Neuron (in vitro differentiated cells): ENCODE data around the gene CERS6.

Experiments used
- H2AFZ ChIP-seq: one replicate; pipeline ENCODE4 v1.6.1; 2013; ENCODE audit warnings: low read depth, mild to moderate bottlenecking, inconsistent platforms, low read length, moderate library complexity
- H3K27me3 ChIP-seq: one replicate; pipeline ENCODE4 v1.6.1; 2013; ENCODE audit warnings: low read length; ENCODE audit not compliant: insufficient read depth
- H3K36me3 ChIP-seq: one replicate; pipeline ENCODE4 v1.6.1; 2013; ENCODE audit warnings: low read length; ENCODE audit not compliant: insufficient read depth
- H3K4me1 ChIP-seq: one replicate; pipeline ENCODE4 v1.6.1; 2013; ENCODE audit warnings: low read length; ENCODE audit not compliant: insufficient read depth
- H3K4me3 ChIP-seq: 2 replicates; pipeline ENCODE4 v1.5.1; 2013; ENCODE audit warnings: mild to moderate bottlenecking, low read length, moderate library complexity
- H3K9me3 ChIP-seq: one replicate; pipeline ENCODE4 v1.6.1; 2013; ENCODE audit warnings: low read length

Gene CERS6

GRCh38 chr2:168793596-168793995, 337.5 kb downstream of the CERS6 start:
- Histone ChIP-seq H3K4me3 (no peak overlapping the region), H3K27me3 (no peaks in the 10 kb centered on the region), H3K4me1 (no peaks in the 10 kb centered on the region), H3K9me3 (no peaks in the 10 kb centered on the region), H3K36me3 (no peaks in the 10 kb centered on the region), H2AFZ (no peak overlapping the region)

- no peaks in the 10 kb centered on the region for H3K36me3 ChIP-seq
Observed at GRCh38 chr2:168794968-168795367, 338.9 kb downstream of the CERS6 start.

GRCh38 chr2:168796090-168796577, 340.1 kb downstream of the CERS6 start:
- no peaks in the 10 kb centered on the region for H3K9me3 ChIP-seq
- H3K27me3 ChIP-seq = no peaks in the 10 kb centered on the region
- H3K4me1 ChIP-seq = no peaks in the 10 kb centered on the region
- H2AFZ ChIP-seq = no peak overlapping the region
- no peaks in the 10 kb centered on the region for H3K36me3 ChIP-seq
- no peak overlapping the region for H3K4me3 ChIP-seq

More at GRCh38 chr2:168794968-168795367, 338.9 kb downstream of the CERS6 start:
- Histone ChIP-seq H3K27me3 (no peaks in the 10 kb centered on the region), H3K4me3 (no peak overlapping the region), H3K4me1 (no peaks in the 10 kb centered on the region), H2AFZ (no peak overlapping the region), H3K9me3 (no peaks in the 10 kb centered on the region)

- Histone ChIP-seq H3K4me3 (no peak overlapping the region), H3K36me3 (no peaks in the 10 kb centered on the region)
Observed at GRCh38 chr2:168796583-168797285, 340.7 kb downstream of the CERS6 start.

GRCh38 chr2:168797286-168797655, 341.2 kb downstream of the CERS6 start:
- Histone ChIP-seq H2AFZ (no peak overlapping the region), H3K27me3 (no peaks in the 10 kb centered on the region)

More at GRCh38 chr2:168796583-168797285, 340.7 kb downstream of the CERS6 start:
- Histone ChIP-seq H3K9me3 (no peaks in the 10 kb centered on the region), H3K27me3 (no peaks in the 10 kb centered on the region), H3K4me1 (no peaks in the 10 kb centered on the region), H2AFZ (no peak overlapping the region)

GRCh38 chr2:168798076-168798887, 342.2 kb downstream of the CERS6 start:
- no peak overlapping the region for H3K4me3 ChIP-seq
- H3K9me3 ChIP-seq = no peaks in the 10 kb centered on the region
- H3K27me3 ChIP-seq = no peaks in the 10 kb centered on the region
- H3K36me3 ChIP-seq = no peaks in the 10 kb centered on the region
- H3K4me1 ChIP-seq = peaks cover 2% of the 10 kb centered on the region
- H2AFZ ChIP-seq = no peak overlapping the region

More at GRCh38 chr2:168797286-168797655, 341.2 kb downstream of the CERS6 start:
- no peak overlapping the region for H3K4me3 ChIP-seq
- H3K36me3 ChIP-seq = no peaks in the 10 kb centered on the region
- no peaks in the 10 kb centered on the region for H3K9me3 ChIP-seq
- peaks cover 2% of the 10 kb centered on the region for H3K4me1 ChIP-seq

- Histone ChIP-seq H3K27me3 (no peaks in the 10 kb centered on the region), H3K4me1 (peaks cover 2% of the 10 kb centered on the region), H3K9me3 (no peaks in the 10 kb centered on the region), H3K4me3 (no peak overlapping the region), H2AFZ (no peak overlapping the region), H3K36me3 (no peaks in the 10 kb centered on the region)
Observed at GRCh38 chr2:168798888-168799410, 342.9 kb downstream of the CERS6 start.

GRCh38 chr2:168801471-168801870, 345.4 kb downstream of the CERS6 start:
- peaks cover 2% of the 10 kb centered on the region for H3K4me1 ChIP-seq
- H2AFZ ChIP-seq = no peak overlapping the region
- H3K4me3 ChIP-seq = no peak overlapping the region
- H3K36me3 ChIP-seq = no peaks in the 10 kb centered on the region
- no peaks in the 10 kb centered on the region for H3K9me3 ChIP-seq
- no peaks in the 10 kb centered on the region for H3K27me3 ChIP-seq

GRCh38 chr2:168801961-168802858, 346.1 kb downstream of the CERS6 start, which contains the start of gene NOSTRIN:
Gene NOSTRIN, plus strand, starts transcription at chr2:168802637. Its CDS starts 10 bp downstream, at chr2:168802647.
- H3K4me3 ChIP-seq = no peak within 1 kb of the TSS
- H2AFZ ChIP-seq = no peak within 1 kb of the TSS
- H3K27me3 ChIP-seq = no peaks in the 10 kb centered on the region
- no peaks in the 10 kb centered on the region for H3K36me3 ChIP-seq
- no peaks in the 10 kb centered on the region for H3K9me3 ChIP-seq
- peaks cover 2% of the 10 kb centered on the region for H3K4me1 ChIP-seq

- Histone ChIP-seq H3K4me1 (peaks cover 2% of the 10 kb centered on the region), H3K9me3 (no peaks in the 10 kb centered on the region), H2AFZ (no peak overlapping the region), H3K4me3 (no peak overlapping the region), H3K27me3 (no peaks in the 10 kb centered on the region), H3K36me3 (no peaks in the 10 kb centered on the region)
Observed at GRCh38 chr2:168802859-168803725, 347.0 kb downstream of the CERS6 start.

GRCh38 chr2:168804214-168804613, 348.1 kb downstream of the CERS6 start:
- Histone ChIP-seq H3K4me1 (peaks cover 2% of the 10 kb centered on the region), H3K27me3 (no peaks in the 10 kb centered on the region), H3K4me3 (no peak overlapping the region), H2AFZ (no peak overlapping the region), H3K36me3 (no peaks in the 10 kb centered on the region), H3K9me3 (no peaks in the 10 kb centered on the region)

- Histone ChIP-seq H3K9me3 (no peaks in the 10 kb centered on the region), H2AFZ (no peak overlapping the region), H3K4me1 (peaks cover 2% of the 10 kb centered on the region), H3K4me3 (no peak overlapping the region), H3K27me3 (no peaks in the 10 kb centered on the region), H3K36me3 (no peaks in the 10 kb centered on the region)
Observed at GRCh38 chr2:168805615-168806014, 349.5 kb downstream of the CERS6 start.
